Esophagus squamous epithelium (tissue), 5 donors: ENCODE measurements around the gene HDAC7. TPM values are rescaled to one million over a fixed set of nuclear protein-coding genes. Genes with fewer than 3 reads are reported as not detected.
A peak's percentile ranks its signal among the peaks of the same experiment; 100 is the strongest.
"Not testable (repeated sequence)": the region's sequence is repeated elsewhere in the genome, so short reads cannot be mapped to it uniquely, and the experiment has no call there.

Source experiments
- DNase-seq: peaks from one replicate; lab custom pipeline; 2025; lab: John Stamatoyannopoulos, UW
- H3K27ac ChIP-seq, 4 donors: fragments of 200-600 bp; sonication (generic); one replicate each; pipeline ENCODE4 v1.5.1; 2016 to 2019; ENCODE audit warnings: mild to moderate bottlenecking in 1 of 4
- H3K27me3 ChIP-seq, 4 donors: fragments of 200-600 bp; sonication (generic); 1 replicate in 3 of 4; 2 replicates in 1 of 4; pipeline versions ENCODE4 v1.5.1 to v1.6.0; 2017 to 2021; ENCODE audit warnings: antibody characterized with exemption in 1 of 4
- H3K36me3 ChIP-seq, 3 donors: fragments of 200-600 bp; sonication (generic); one replicate each; pipeline ENCODE4 v1.5.1; 2016 to 2019
- H3K4me1 ChIP-seq, 3 donors: fragments of 200-600 bp; sonication (generic); one replicate each; pipeline ENCODE4 v1.5.1; 2017 to 2019
- H3K4me3 ChIP-seq, 4 donors: fragments of 200-600 bp; sonication (generic); 1 replicate in 3 of 4; 2 replicates in 1 of 4; pipeline ENCODE4 v1.5.1; 2016 to 2019; ENCODE audit warnings: mild to moderate bottlenecking in 2 of 4, moderate library complexity in 1 of 4
- H3K9me3 ChIP-seq, 3 donors: fragments of 200-600 bp; sonication (generic); one replicate each; pipeline ENCODE4 v1.5.1; 2016 to 2019
- POLR2A ChIP-seq, 4 donors: fragments of 450-650 bp; IDR thresholded peaks; one replicate each; pipeline ENCODE4 v1.6.1; 2017; ENCODE audit warnings: antibody characterized with exemption in 4 of 4, mild to moderate bottlenecking in 4 of 4, moderate library complexity in 3 of 4
- WGBS, 2 donors: methylation state at CpG; one replicate each; pipeline ENCODE4 v1.1.5; 2018; 5-methylcytosine and 5-hydroxymethylcytosine counted together
- intact Hi-C: fragments of 100-400 bp; cut with DNase I; formaldehyde crosslinking; loops from one replicate; pipeline ENCODE4 v1.15.0; 2022
- total RNA-seq, 4 donors: library from RNA; depleted of rRNA; stranded (reverse); fragments of >200 nt; gene quantifications; one replicate each; pipeline ENCODE4 v1.1.0, GENCODE V29; 2016
- TF ChIP-seq, protein P1 (sequence below), 6 experiments: fragments of 450-650 bp in 4 of 6; fragments of 200-600 bp in 2 of 6; sonication (generic) in 2 of 6; IDR thresholded peaks; one replicate each; pipeline ENCODE4 v1.5.1; 2016 to 2019; ENCODE audit warnings: antibody characterized with exemption in 6 of 6, mild to moderate bottlenecking in 4 of 6, moderate library complexity in 4 of 6
- donor health status: DM: yes; HTN: yes; CAD: no.

Gene HDAC7
- total RNA-seq, 4 donors from 2014 or later: 19.8 to 37.2 (median 24.0) TPM

DNA sequence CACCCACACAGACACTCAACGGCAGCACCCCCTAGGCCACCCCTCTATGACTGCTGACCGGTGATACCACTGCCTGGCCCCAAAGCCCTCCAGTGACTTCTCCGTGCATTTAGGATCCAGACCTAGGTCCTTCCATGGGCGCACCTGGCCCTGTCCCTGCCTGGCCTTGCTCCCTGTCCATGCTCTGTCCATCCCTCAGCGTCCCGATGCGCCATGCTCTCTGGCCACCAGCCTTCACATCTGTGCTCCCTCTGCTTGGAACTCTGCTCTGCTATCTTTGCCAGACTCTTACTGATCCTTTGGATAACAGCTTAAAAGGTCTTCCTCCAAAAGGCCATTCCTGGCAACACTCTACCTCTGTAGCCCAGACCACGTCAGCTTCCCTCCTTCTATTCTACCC, 25.4 kb upstream of the HDAC7 start:
- H3K4me3 ChIP-seq: no peak overlapping the region
- 83 to 93% methylated on average over 7 to 8 of the region's 8 CpGs for WGBS, 2 donors

DNA sequence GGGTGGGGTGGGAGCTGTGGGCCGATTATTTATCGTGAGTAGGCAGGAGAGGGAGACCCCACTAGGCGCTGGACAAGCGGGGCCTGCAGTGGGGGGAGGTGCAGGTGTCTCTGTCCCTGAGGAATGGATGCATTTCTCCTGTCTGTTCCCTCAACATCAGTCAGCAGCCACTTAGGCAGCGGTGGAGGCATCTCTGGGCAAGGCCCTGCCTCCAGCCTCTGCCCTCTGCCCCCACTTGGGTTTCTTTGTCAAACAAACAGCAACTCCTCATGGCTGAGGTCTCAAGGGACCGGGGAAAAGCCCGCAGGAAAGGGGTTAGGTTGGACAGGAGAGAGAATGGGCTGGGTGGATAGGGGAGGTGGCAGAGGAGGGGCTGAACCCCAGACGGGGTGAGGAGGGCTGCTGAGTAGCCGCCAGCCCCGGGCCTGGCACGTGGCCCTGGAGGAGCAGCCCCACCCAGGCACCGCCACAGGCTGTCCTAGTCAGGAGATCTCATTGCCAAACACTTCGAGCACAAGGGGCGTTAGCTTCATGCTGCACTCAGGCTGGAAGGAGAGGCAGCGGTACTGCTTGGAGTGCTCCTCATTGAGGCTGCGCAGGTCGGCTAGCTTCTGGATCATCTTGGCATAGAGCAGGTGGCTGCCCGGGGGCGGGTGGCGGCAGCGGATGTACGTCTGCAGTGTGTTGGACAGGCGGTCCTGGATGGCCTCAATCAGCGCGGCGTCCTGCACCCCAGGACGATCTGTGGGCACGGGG, 24.7 kb upstream of the HDAC7 start:
- Histone ChIP-seq H3K4me1 (peaks cover 0 to 44% (median 11%) of the 10 kb centered on the region in 3 donors), H3K27ac (peak overlapping the region in 3 of 4 donors; percentile 8 to 47 (median 34)), H3K27me3 (no peaks in the 10 kb centered on the region), H3K4me3 (no peak overlapping the region), H3K36me3 (peaks cover 0 to 34% (median 0%) of the 10 kb centered on the region in 3 donors), H3K9me3 (no peaks in the 10 kb centered on the region)
- intact Hi-C loops: no loop called here
- no peak for DNase-seq
- WGBS, 2 donors: 58 to 81% methylated on average over 8 to 22 of the region's 28 CpGs
- TF ChIP-seq POLR2A (IDR thresholded peaks at IDR 0.05): no peak
- TF ChIP-seq, protein P1, sequence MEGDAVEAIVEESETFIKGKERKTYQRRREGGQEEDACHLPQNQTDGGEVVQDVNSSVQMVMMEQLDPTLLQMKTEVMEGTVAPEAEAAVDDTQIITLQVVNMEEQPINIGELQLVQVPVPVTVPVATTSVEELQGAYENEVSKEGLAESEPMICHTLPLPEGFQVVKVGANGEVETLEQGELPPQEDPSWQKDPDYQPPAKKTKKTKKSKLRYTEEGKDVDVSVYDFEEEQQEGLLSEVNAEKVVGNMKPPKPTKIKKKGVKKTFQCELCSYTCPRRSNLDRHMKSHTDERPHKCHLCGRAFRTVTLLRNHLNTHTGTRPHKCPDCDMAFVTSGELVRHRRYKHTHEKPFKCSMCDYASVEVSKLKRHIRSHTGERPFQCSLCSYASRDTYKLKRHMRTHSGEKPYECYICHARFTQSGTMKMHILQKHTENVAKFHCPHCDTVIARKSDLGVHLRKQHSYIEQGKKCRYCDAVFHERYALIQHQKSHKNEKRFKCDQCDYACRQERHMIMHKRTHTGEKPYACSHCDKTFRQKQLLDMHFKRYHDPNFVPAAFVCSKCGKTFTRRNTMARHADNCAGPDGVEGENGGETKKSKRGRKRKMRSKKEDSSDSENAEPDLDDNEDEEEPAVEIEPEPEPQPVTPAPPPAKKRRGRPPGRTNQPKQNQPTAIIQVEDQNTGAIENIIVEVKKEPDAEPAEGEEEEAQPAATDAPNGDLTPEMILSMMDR (IDR thresholded peaks at IDR 0.05): no peak

More for the DNA sequence above, 25.4 kb upstream of the HDAC7 start:
- H3K27me3 ChIP-seq: no peaks in the 10 kb centered on the region
- peaks cover 0 to 34% (median 0%) of the 10 kb centered on the region in 3 donors for H3K36me3 ChIP-seq
- intact Hi-C loops: no loop called here
- no peak for TF ChIP-seq POLR2A (IDR thresholded peaks at IDR 0.05)
- TF ChIP-seq, protein P1 (IDR thresholded peaks at IDR 0.05): no peak
- no peak for DNase-seq
- H3K9me3 ChIP-seq: no peaks in the 10 kb centered on the region
- H3K4me1 ChIP-seq: peaks cover 0 to 44% (median 11%) of the 10 kb centered on the region in 3 donors
- peak overlapping the region in 2 of 4 donors; percentile 34 to 47 for H3K27ac ChIP-seq

DNA sequence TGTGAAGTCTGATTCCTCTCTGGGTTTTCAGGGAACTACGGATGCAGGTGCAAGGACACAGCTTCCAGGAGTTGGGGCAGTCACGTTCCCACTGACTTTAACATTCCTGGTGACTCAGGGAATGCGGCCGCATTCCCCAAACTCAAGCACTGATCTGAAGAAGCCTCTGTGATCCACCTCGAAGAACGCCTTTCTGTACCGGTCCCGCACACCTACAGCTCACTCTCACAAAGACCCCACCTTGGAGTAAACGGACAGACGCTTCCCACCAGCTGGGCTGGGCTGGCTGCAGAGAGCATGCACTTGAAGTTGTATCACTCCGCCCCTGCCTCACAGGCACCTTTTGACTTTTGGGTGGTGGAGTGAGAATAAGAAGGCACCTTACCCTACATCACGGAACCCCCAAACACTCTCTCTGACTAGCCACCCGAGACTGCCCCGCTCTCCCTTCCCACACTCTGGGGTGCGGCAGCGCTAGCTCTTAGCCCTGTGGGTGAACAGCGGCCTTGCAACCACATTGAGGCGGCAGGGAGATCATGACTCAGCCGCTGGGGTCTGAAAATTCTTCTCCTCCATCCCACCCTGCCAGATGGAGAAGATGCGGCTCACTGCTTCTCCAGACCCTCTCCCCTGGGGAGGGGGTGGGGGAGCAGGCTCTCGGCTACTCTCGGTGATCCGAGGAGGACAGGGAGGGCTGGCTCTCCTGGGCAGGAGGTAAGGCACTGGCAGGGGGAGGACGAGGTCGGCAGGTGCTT, 23.7 kb upstream of the HDAC7 start:
- Histone ChIP-seq H3K4me3 (no peak overlapping the region), H3K4me1 (peaks cover 0 to 42% (median 8%) of the 10 kb centered on the region in 3 donors), H3K36me3 (peaks cover 0 to 34% (median 0%) of the 10 kb centered on the region in 3 donors), H3K27me3 (no peaks in the 10 kb centered on the region), H3K9me3 (no peaks in the 10 kb centered on the region), H3K27ac (peak overlapping the region in 1 of 4 donors; percentile 47)
- TF ChIP-seq, protein P1 (IDR thresholded peaks at IDR 0.05): no peak
- no peak for TF ChIP-seq POLR2A (IDR thresholded peaks at IDR 0.05)
- intact Hi-C loops: no loop called here
- WGBS, 2 donors: 89 to 91% methylated on average over 10 to 19 of the region's 25 CpGs
- no peak for DNase-seq

DNA sequence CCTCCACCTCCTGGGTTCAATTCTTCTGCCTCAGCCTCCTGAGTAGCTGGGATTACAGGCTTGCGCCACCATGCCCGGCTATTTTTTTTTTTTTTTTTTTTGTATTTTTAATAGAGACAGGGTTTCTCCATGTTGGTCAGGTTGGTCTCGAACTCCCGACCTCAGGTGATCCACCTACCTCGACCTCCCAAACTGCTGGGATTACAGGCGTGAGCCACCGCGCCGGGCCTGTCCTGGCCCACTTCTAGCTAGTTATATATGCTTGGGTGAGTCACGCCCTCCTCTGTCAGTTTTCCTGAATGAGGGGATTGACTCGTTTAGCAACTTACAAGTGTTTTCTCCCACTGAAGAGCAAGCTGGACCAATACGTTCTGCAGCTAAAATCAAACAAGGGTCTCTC, 22.8 kb upstream of the HDAC7 start:
- Histone ChIP-seq H3K36me3 (peaks cover 0 to 34% (median 0%) of the 10 kb centered on the region in 3 donors), H3K4me1 (peaks cover 0 to 51% (median 8%) of the 10 kb centered on the region in 3 donors)
- intact Hi-C loops, H3K27me3 ChIP-seq, H3K9me3 ChIP-seq, H3K4me3 ChIP-seq, H3K27ac ChIP-seq, DNase-seq: not testable (repeated sequence)
- WGBS, 2 donors: 64 to 77% methylated on average over 4 to 11 of the region's 12 CpGs

DNA sequence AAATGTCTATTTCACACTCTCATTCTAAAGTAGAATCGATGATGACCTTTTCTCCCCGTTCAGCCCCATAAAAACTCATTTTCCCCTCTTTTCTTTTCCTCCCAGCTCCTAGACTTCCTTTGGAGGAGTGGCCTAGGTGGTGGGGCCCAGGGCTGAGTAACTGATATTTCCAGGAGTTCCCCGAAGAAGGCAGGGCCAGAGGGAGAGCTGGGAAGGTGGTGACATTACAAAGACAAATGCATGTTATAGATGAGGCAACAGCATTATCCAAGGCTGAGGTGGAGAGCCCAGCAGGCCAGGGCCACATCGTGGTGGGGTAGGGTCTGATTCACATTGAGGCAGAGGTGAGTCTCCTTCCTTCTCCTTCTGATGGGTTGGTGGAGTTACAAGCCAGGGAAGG, 22.2 kb upstream of the HDAC7 start:
- Histone ChIP-seq H3K4me1 (peaks cover 0 to 56% (median 8%) of the 10 kb centered on the region in 3 donors), H3K36me3 (peaks cover 0 to 33% (median 0%) of the 10 kb centered on the region in 3 donors), H3K27ac (no peak overlapping the region), H3K27me3 (no peaks in the 10 kb centered on the region), H3K4me3 (no peak overlapping the region), H3K9me3 (no peaks in the 10 kb centered on the region)
- WGBS, 2 donors: 58 to 64% methylated on average over 3 to 4 of the region's 4 CpGs
- intact Hi-C loops: no loop called here
- TF ChIP-seq, protein P1 (IDR thresholded peaks at IDR 0.05): no peak
- no peak for TF ChIP-seq POLR2A (IDR thresholded peaks at IDR 0.05)
- no peak for DNase-seq
